Karpas-422 (cell line): Measurements from ENCODE around the gene COA7. TPM values are rescaled to one million over a fixed set of nuclear protein-coding genes. Genes with fewer than 3 reads are reported as not detected.

ENCODE experiments used
- DNase-seq: peaks from one replicate; pipeline ENCODE4 v3.0.0-alpha.2; 2015
- H2AFZ ChIP-seq: fragments of 200-600 bp; sonication (generic); 2 replicates; pipeline ENCODE4 v1.6.1; 2014; ENCODE audit warnings: antibody characterized with exemption, low read length, mixed read lengths
- H3K27ac ChIP-seq: fragments of 200-600 bp; sonication (generic); 2 replicates; pipeline ENCODE4 v1.5.1; 2014; ENCODE audit warnings: mild to moderate bottlenecking, low read length, moderate library complexity
- H3K27me3 ChIP-seq: fragments of 200-600 bp; sonication (generic); 2 replicates; pipeline ENCODE4 v1.6.1; 2014; ENCODE audit warnings: low read length, mixed read lengths
- H3K36me3 ChIP-seq: fragments of 200-600 bp; sonication (generic); 2 replicates; pipeline ENCODE4 v1.6.1; 2014; ENCODE audit warnings: low read length, mixed read lengths; ENCODE audit not compliant: insufficient read depth
- H3K4me1 ChIP-seq: fragments of 200-600 bp; sonication (generic); 2 replicates; pipeline ENCODE4 v1.6.1; 2014; ENCODE audit warnings: mild to moderate bottlenecking, low read length, mixed read lengths
- H3K4me2 ChIP-seq: fragments of 200-600 bp; sonication (generic); 2 replicates; pipeline ENCODE4 v1.6.1; 2014; ENCODE audit warnings: low read length, low read depth, mild to moderate bottlenecking; ENCODE audit not compliant: poor library complexity, severe bottlenecking
- H3K4me3 ChIP-seq: fragments of 200-600 bp; sonication (generic); 2 replicates; pipeline ENCODE4 v1.5.1; 2014; ENCODE audit warnings: mild to moderate bottlenecking, antibody characterized with exemption, low read length, mixed read lengths
- H3K79me2 ChIP-seq: fragments of 200-600 bp; sonication (generic); 2 replicates; pipeline ENCODE4 v1.6.1; 2014; ENCODE audit warnings: mild to moderate bottlenecking, low read length, mixed read lengths
- H3K9ac ChIP-seq: fragments of 200-600 bp; sonication (generic); 2 replicates; pipeline ENCODE4 v1.6.0; 2014; ENCODE audit warnings: low read length
- H3K9me2 ChIP-seq: fragments of 200-600 bp; sonication (generic), shearing (Covaris generic); replicated peaks from 2 replicates; pipeline ENCODE4 v1.6.0; 2014; ENCODE audit warnings: mild to moderate bottlenecking, low read length, moderate library complexity; ENCODE audit not compliant: insufficient read depth
- H3K9me3 ChIP-seq: fragments of 300-700, 200-600 bp; sonication (generic); 2 replicates; pipeline ENCODE4 v1.6.1; 2014; ENCODE audit warnings: low read length, mixed read lengths
- H4K20me1 ChIP-seq: fragments of 200-600 bp; sonication (generic); 2 replicates; pipeline ENCODE4 v1.6.1; 2014; ENCODE audit warnings: mild to moderate bottlenecking, antibody characterized with exemption, low read length, low read depth; ENCODE audit not compliant: insufficient read depth
- total RNA-seq: library from RNA; depleted of rRNA; stranded (reverse); fragments of >200 nt; shearing (Covaris generic); gene quantifications from 2 replicates; pipeline ENCODE4 v1.2.3, GENCODE V29; 2014; ENCODE audit warnings: low replicate concordance

Gene COA7
- total RNA-seq, 1 experiment from 2014 or later, result 10.8 TPM

- H3K27me3 ChIP-seq, result no peaks in the 10 kb centered on the region
- no peak overlapping the region for H3K4me2 ChIP-seq
- H3K9ac ChIP-seq, result no peak overlapping the region
- no peaks in the 10 kb centered on the region for H3K4me1 ChIP-seq
- H3K4me3 ChIP-seq, result no peak overlapping the region
- H2AFZ ChIP-seq, result no peak overlapping the region
- no peaks in the 10 kb centered on the region for H3K9me2 ChIP-seq
- H3K79me2 ChIP-seq, result no peaks in the 10 kb centered on the region
- no peaks in the 10 kb centered on the region for H3K9me3 ChIP-seq
- H3K27ac ChIP-seq, result no peak overlapping the region
- no peaks in the 10 kb centered on the region for H4K20me1 ChIP-seq
- H3K36me3 ChIP-seq, result no peaks in the 10 kb centered on the region
- DNase-seq, result no peak
Observed at GRCh38 chr1:52660807-52661206, 37.3 kb downstream of the COA7 start.

- DNase-seq, result no peak
- no peaks in the 10 kb centered on the region for H3K79me2 ChIP-seq
- H3K9ac ChIP-seq, result no peak overlapping the region
- no peak overlapping the region for H2AFZ ChIP-seq
- no peaks in the 10 kb centered on the region for H4K20me1 ChIP-seq
- H3K27me3 ChIP-seq, result no peaks in the 10 kb centered on the region
- no peaks in the 10 kb centered on the region for H3K36me3 ChIP-seq
- H3K4me2 ChIP-seq, result no peak overlapping the region
- H3K4me1 ChIP-seq, result no peaks in the 10 kb centered on the region
- no peaks in the 10 kb centered on the region for H3K9me3 ChIP-seq
- H3K27ac ChIP-seq, result no peak overlapping the region
- H3K4me3 ChIP-seq, result no peak overlapping the region
- no peaks in the 10 kb centered on the region for H3K9me2 ChIP-seq
Observed at GRCh38 chr1:52659851-52660596, 38.1 kb downstream of the COA7 start.

GRCh38 chr1:52659356-52659755 lies 38.8 kb downstream of the COA7 start:
- H3K9ac ChIP-seq, result no peak overlapping the region
- no peaks in the 10 kb centered on the region for H3K9me3 ChIP-seq
- H2AFZ ChIP-seq, result no peak overlapping the region
- H3K27ac ChIP-seq, result no peak overlapping the region
- no peak overlapping the region for H3K4me2 ChIP-seq
- H3K4me1 ChIP-seq, result no peaks in the 10 kb centered on the region
- no peaks in the 10 kb centered on the region for H3K27me3 ChIP-seq
- no peaks in the 10 kb centered on the region for H3K36me3 ChIP-seq
- no peaks in the 10 kb centered on the region for H4K20me1 ChIP-seq
- no peaks in the 10 kb centered on the region for H3K9me2 ChIP-seq
- H3K4me3 ChIP-seq, result no peak overlapping the region
- H3K79me2 ChIP-seq, result no peaks in the 10 kb centered on the region
- no peak for DNase-seq

- DNase-seq, result no peak
Observed at GRCh38 chr1:52658795-52659194, 39.4 kb downstream of the COA7 start.

GRCh38 chr1:52657702-52658101 lies 40.4 kb downstream of the COA7 start:
- Histone ChIP-seq H2AFZ (no peak overlapping the region), H4K20me1 (no peaks in the 10 kb centered on the region), H3K4me2 (no peak overlapping the region), H3K27me3 (no peaks in the 10 kb centered on the region), H3K9me3 (no peaks in the 10 kb centered on the region), H3K27ac (no peak overlapping the region), H3K36me3 (no peaks in the 10 kb centered on the region), H3K9me2 (no peaks in the 10 kb centered on the region), H3K4me3 (no peak overlapping the region), H3K79me2 (no peaks in the 10 kb centered on the region), H3K4me1 (no peaks in the 10 kb centered on the region), H3K9ac (no peak overlapping the region)
- no peak for DNase-seq

More at GRCh38 chr1:52658795-52659194, 39.4 kb downstream of the COA7 start:
- Histone ChIP-seq H3K27me3 (no peaks in the 10 kb centered on the region), H3K9me2 (no peaks in the 10 kb centered on the region), H3K4me2 (no peak overlapping the region), H3K4me3 (no peak overlapping the region), H3K9ac (no peak overlapping the region), H3K4me1 (no peaks in the 10 kb centered on the region), H3K27ac (no peak overlapping the region), H2AFZ (no peak overlapping the region), H3K36me3 (no peaks in the 10 kb centered on the region), H3K9me3 (no peaks in the 10 kb centered on the region), H3K79me2 (no peaks in the 10 kb centered on the region), H4K20me1 (no peaks in the 10 kb centered on the region)

- DNase-seq, result no peak
- Histone ChIP-seq H3K9me3 (no peaks in the 10 kb centered on the region), H3K27me3 (no peaks in the 10 kb centered on the region), H3K36me3 (no peaks in the 10 kb centered on the region), H3K4me2 (no peak overlapping the region), H3K79me2 (no peaks in the 10 kb centered on the region), H4K20me1 (no peaks in the 10 kb centered on the region), H2AFZ (no peak overlapping the region), H3K4me3 (no peak overlapping the region), H3K27ac (no peak overlapping the region), H3K9me2 (no peaks in the 10 kb centered on the region), H3K9ac (no peak overlapping the region), H3K4me1 (no peaks in the 10 kb centered on the region)
Observed at GRCh38 chr1:52654063-52654462, 44.1 kb downstream of the COA7 start.

- no peak overlapping the region for H3K9ac ChIP-seq
- H3K27ac ChIP-seq, result no peak overlapping the region
- H4K20me1 ChIP-seq, result no peaks in the 10 kb centered on the region
- no peaks in the 10 kb centered on the region for H3K4me1 ChIP-seq
- H3K9me2 ChIP-seq, result no peaks in the 10 kb centered on the region
- DNase-seq, result no peak
- H3K36me3 ChIP-seq, result no peaks in the 10 kb centered on the region
- no peak overlapping the region for H2AFZ ChIP-seq
- no peaks in the 10 kb centered on the region for H3K9me3 ChIP-seq
- H3K27me3 ChIP-seq, result no peaks in the 10 kb centered on the region
- H3K4me3 ChIP-seq, result no peak overlapping the region
- no peak overlapping the region for H3K4me2 ChIP-seq
- H3K79me2 ChIP-seq, result no peaks in the 10 kb centered on the region
Observed at GRCh38 chr1:52653207-52653849, 44.8 kb downstream of the COA7 start.

GRCh38 chr1:52651904-52652303 lies 46.2 kb downstream of the COA7 start:
- H2AFZ ChIP-seq, result no peak overlapping the region
- no peak for DNase-seq
- H3K27me3 ChIP-seq, result no peaks in the 10 kb centered on the region
- no peak overlapping the region for H3K27ac ChIP-seq
- H3K36me3 ChIP-seq, result no peaks in the 10 kb centered on the region
- no peaks in the 10 kb centered on the region for H3K9me3 ChIP-seq
- H3K79me2 ChIP-seq, result no peaks in the 10 kb centered on the region
- no peak overlapping the region for H3K4me3 ChIP-seq
- H3K9ac ChIP-seq, result no peak overlapping the region
- H3K4me2 ChIP-seq, result no peak overlapping the region
- H4K20me1 ChIP-seq, result no peaks in the 10 kb centered on the region
- no peaks in the 10 kb centered on the region for H3K4me1 ChIP-seq
- H3K9me2 ChIP-seq, result no peaks in the 10 kb centered on the region
